ENCODE measurements around the gene ARR3. TPM values are rescaled to one million over a fixed set of nuclear protein-coding genes. Genes with fewer than 3 reads are reported as not detected.

The ARR3 gene
- total RNA-seq, 1 donor from 2014 or later: not detected

DNA sequence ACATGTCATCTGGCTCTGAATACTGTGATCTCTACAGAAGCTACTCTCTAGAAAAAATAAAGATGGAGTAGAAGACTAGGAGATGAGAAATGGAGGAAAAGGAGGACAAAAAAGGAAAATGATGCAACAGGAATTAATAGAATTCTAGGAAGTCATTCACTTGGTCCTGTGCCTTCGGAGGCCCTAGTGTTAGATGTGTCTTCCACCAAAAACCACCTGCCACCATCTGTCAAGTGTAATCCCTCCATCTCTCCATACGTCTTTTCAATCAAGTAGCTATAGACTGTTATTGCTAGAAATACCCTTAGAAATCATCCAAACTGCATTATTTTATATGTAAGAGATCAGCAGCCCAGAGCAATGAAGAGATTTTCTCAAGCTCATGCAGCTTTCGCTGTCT is 10.9 kb downstream of the ARR3 start:
- no peak overlapping the region for H3K27ac Mint-ChIP-seq
- peaks cover 1% of the 10 kb centered on the region for H3K4me1 Mint-ChIP-seq (ENCODE audit: low read depth)
- no peak for DNase-seq (ENCODE audit: low spot score, unreplicated experiment)
- peaks cover 11% of the 10 kb centered on the region for H3K9me3 Mint-ChIP-seq (ENCODE audit: low read depth)
- TF ChIP-seq, protein P1, sequence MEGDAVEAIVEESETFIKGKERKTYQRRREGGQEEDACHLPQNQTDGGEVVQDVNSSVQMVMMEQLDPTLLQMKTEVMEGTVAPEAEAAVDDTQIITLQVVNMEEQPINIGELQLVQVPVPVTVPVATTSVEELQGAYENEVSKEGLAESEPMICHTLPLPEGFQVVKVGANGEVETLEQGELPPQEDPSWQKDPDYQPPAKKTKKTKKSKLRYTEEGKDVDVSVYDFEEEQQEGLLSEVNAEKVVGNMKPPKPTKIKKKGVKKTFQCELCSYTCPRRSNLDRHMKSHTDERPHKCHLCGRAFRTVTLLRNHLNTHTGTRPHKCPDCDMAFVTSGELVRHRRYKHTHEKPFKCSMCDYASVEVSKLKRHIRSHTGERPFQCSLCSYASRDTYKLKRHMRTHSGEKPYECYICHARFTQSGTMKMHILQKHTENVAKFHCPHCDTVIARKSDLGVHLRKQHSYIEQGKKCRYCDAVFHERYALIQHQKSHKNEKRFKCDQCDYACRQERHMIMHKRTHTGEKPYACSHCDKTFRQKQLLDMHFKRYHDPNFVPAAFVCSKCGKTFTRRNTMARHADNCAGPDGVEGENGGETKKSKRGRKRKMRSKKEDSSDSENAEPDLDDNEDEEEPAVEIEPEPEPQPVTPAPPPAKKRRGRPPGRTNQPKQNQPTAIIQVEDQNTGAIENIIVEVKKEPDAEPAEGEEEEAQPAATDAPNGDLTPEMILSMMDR (IDR thresholded peaks at IDR 0.05; ENCODE audit: unreplicated experiment): no peak
- no peaks in the 10 kb centered on the region for H3K27me3 Mint-ChIP-seq
- no peak overlapping the region for H3K4me3 Mint-ChIP-seq (ENCODE audit: low read depth)
- H3K36me3 Mint-ChIP-seq (ENCODE audit: insufficient read depth): peaks cover 6% of the 10 kb centered on the region

DNA sequence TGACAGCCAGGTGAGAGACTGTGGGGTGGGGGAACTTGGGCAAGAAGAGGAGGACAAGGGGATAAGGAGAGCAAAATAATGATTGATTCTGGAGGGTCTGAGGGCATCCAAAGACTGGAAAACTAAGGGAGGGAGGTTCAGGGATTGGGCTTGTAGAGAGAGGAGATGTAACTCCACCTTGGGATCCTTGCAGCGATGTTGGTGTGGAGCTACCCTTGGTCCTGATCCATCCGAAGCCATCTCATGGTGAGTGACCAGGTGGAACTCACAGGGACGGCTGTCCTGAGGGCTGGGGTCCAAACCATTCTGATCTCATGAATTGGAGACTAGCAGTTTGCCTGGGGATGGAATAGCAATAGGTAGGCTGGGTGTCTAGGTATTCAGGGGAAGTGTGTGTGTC is 12.4 kb downstream of the ARR3 start:
- Mint-ChIP-seq H3K27me3 (no peaks in the 10 kb centered on the region), H3K36me3 (ENCODE audit: insufficient read depth) (peaks cover 6% of the 10 kb centered on the region), H3K4me1 (ENCODE audit: low read depth) (peaks cover 2% of the 10 kb centered on the region), H3K9me3 (ENCODE audit: low read depth) (peaks cover 11% of the 10 kb centered on the region), H3K4me3 (ENCODE audit: low read depth) (no peak overlapping the region), H3K27ac (no peak overlapping the region)
- DNase-seq (ENCODE audit: low spot score, unreplicated experiment): no peak
- TF ChIP-seq, protein P1 (IDR thresholded peaks at IDR 0.05; ENCODE audit: unreplicated experiment): no peak

DNA sequence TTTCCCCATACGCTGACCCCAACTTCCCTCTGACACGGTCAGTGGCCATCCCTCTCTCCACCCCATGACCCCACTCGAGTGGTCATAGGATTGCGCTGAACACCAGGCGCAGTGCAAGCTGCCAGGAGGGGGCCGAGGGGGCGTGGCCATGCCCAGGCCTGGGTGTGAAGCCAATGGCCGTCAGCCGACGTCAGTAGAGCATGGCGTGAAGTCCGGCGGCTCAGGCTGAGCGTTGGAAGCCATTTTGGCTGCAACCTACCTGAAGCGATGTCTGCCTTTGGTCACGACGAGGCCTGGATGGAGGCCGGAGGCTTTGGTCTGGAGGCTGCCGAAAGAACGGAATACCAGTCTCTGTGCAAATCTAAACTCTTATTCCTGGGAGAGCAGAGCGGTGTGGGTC is 13.8 kb downstream of the ARR3 start, which contains the start of gene RAB41:
Gene RAB41 (plus strand): TSS at position 222 of the 400 bp plus-strand sequence. CDS start 46 bp downstream, at position 268.
- Mint-ChIP-seq H3K4me3 (ENCODE audit: low read depth) (no peak within 1 kb of the TSS), H3K36me3 (ENCODE audit: insufficient read depth) (peaks cover 6% of the 10 kb centered on the region), H3K27me3 (no peaks in the 10 kb centered on the region), H3K27ac (no peak within 1 kb of the TSS), H3K4me1 (ENCODE audit: low read depth) (peaks cover 2% of the 10 kb centered on the region), H3K9me3 (ENCODE audit: low read depth) (peaks cover 8% of the 10 kb centered on the region)
- DNase-seq (ENCODE audit: low spot score, unreplicated experiment): no peak
- TF ChIP-seq, protein P1 (IDR thresholded peaks at IDR 0.05; ENCODE audit: unreplicated experiment): no peak

DNA sequence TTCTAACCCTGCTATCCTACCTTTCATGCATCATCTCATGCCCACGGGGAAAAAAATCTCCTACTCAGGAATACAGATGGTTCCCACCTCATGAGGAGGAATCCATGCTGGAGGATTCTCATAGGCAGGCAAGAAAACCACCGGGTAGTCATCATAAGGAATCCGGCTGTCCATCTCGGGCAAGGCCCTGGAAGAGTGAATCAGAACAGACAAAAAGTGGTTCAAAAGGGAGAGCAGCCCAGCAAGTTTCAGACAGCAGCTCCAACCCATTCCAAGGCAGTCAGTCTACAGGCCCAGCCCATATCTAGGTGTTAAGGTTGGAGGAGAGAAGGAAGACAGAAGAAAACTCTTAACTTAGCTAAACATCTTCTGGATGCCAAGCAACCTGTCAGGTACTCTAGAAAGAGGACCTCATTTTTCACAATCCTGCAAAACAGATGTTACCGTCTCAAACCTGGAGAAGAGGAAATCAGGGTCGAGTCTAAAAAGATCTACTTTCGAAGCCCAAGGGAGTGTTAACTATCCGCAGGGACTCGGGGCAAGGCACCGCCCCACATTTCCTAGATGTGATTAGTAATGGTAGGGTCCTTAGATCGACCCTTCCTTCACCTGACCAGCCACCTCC is 21.1 kb downstream of the ARR3 start:
- Mint-ChIP-seq H3K27ac (peak overlapping the region; percentile 88), H3K4me3 (ENCODE audit: low read depth) (peak overlapping the region; percentile 91), H3K9me3 (ENCODE audit: low read depth) (peaks cover 2% of the 10 kb centered on the region), H3K27me3 (no peaks in the 10 kb centered on the region), H3K4me1 (ENCODE audit: low read depth) (peaks cover 9% of the 10 kb centered on the region), H3K36me3 (ENCODE audit: insufficient read depth) (no peaks in the 10 kb centered on the region)
- DNase-seq (ENCODE audit: low spot score, unreplicated experiment): no peak
- TF ChIP-seq, protein P1 (IDR thresholded peaks at IDR 0.05; ENCODE audit: unreplicated experiment): no peak

DNA sequence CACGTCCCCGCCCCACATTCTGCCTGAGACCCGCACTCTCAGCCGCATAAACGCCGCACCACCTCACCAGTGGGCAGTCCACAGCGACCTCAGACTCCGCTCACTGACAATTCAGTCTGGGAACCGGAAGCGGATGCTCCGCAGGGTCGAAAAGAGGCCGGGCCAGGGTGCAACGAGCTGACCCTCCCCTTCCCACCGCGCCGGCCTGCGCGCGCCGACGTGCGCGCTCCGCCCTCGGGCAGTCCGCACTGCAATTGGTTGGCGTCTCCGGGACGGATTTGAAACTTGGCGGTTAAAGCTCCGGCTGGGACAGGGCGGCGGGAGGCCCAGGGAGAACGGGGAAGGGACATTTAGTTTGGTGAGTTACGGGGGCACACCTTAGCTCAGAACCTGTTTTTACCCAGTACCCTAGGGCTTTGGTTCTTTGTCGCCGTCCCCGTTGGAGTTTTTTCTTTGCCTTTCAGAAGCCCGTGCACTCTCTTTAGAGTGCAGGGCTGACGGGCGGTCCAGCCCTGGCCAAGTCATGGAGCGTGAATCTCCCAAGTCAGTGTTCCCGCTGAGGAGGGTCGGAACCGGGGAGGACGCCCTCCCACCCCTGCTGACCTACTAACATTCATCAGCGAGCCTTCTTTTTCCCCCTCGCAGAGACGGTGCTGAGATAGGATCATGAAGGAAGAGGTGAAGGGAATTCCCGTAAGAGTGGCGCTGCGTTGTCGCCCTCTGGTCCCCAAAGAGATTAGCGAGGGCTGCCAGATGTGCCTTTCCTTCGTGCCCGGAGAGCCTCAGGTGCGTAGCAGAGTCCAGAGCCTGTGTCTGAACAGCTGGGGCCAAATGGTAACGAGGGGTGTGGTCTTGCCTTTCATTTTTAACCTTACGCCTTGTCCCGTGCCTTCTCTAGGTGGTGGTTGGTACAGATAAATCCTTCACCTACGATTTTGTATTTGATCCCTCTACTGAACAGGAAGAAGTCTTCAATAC is 21.9 kb downstream of the ARR3 start, which contains the start of the genes KIF4A and PDZD11:
Gene KIF4A (plus strand): TSS at position 312 of the 978 bp plus-strand sequence. CDS start 355 bp downstream, at position 667.
Gene PDZD11 (minus strand): TSS at position 135 of the 978 bp plus-strand sequence. CDS start 586 bp downstream, outside the sequence.
- TF ChIP-seq, protein P1 (IDR thresholded peaks at IDR 0.05; ENCODE audit: unreplicated experiment): no peak
- Mint-ChIP-seq H3K36me3 (ENCODE audit: insufficient read depth) (no peaks in the 10 kb centered on the region), H3K27ac (peak within 1 kb of the TSS; percentile 88), H3K4me1 (ENCODE audit: low read depth) (peaks cover 9% of the 10 kb centered on the region), H3K27me3 (no peaks in the 10 kb centered on the region), H3K9me3 (ENCODE audit: low read depth) (peaks cover 2% of the 10 kb centered on the region), H3K4me3 (ENCODE audit: low read depth) (peak within 1 kb of the TSS; percentile 91)
- DNase-seq (ENCODE audit: low spot score, unreplicated experiment): peak; percentile 66

All from progenitor cell of endocrine pancreas (in vitro differentiated cells).